SIG-M5 treated with dmso at 0.1 percent for 504 hours (cell line): Measurements from ENCODE around the gene ANK3.
"Not testable (repeated sequence)": the region's sequence is repeated elsewhere in the genome, so short reads cannot be mapped to it uniquely, and the experiment has no call there.

Experiments
- DNase-seq: peaks from one replicate; lab custom pipeline; 2025; ENCODE audit not compliant: unreplicated experiment; lab: John Stamatoyannopoulos, UW

ANK3 gene

DNA sequence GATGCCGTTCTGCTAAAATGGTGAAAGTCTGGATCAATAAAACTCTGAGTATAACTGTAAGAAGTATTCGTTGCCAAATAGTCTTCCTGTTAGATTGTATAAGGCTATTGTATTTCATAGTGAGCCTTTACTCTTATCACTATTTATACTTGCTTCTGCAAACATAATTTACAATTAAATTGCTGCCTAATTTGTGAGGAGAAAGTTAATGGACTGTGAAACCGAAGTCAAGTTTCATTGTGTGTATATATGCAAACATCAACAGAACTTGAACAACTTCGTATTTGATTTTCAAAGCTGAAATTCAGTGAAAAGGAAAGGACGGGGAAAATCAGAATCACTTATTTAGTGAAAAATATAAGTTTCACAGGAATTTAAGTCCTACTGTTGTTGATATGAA lies 347.4 kb downstream of the ANK3 start:
- no peak for DNase-seq

DNA sequence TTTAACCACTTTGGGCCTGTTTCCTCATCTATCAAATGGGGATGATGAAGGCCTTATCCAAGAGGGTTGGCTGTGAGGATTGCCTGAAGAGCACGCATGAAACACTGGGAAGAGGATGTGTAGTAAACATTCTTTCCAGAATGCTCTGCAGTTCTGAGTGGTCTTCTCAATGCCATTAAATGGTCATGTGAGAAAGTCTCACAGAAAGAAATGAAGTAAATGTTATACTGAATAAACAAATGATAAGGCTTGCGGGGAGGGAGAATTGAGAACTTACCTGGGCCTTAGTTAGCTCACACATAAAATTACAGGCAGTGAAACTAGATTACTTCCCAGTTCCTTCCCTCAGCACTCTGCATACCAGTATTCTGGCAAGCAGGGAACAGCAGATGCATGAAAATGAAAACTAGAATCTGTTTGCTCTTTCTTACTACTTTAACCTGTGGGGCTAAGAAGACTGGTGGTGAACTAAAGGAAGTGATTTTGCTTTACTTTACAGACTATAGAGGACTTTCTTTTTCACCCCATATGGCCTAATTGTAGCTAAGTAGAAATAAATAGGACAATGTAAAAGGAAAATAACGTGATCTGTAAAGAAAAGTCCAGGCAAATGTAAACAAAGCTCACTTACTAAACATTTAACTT lies 348.1 kb downstream of the ANK3 start:
- DNase-seq, result no peak

GRCh38 chr10:60040014-60040662 lies 349.5 kb downstream of the ANK3 start:
- no peak for DNase-seq

GRCh38 chr10:60035984-60036383 lies 353.7 kb downstream of the ANK3 start:
- DNase-seq, result no peak

GRCh38 chr10:60035375-60035774 lies 354.3 kb downstream of the ANK3 start:
- not testable (repeated sequence) for DNase-seq

GRCh38 chr10:60032723-60033122 lies 357.0 kb downstream of the ANK3 start:
- DNase-seq, result peak; percentile 90

- DNase-seq, result peak; percentile 87
These were observed 358.0 kb downstream of the ANK3 start for GRCh38 chr10:60031664-60032063.

DNA sequence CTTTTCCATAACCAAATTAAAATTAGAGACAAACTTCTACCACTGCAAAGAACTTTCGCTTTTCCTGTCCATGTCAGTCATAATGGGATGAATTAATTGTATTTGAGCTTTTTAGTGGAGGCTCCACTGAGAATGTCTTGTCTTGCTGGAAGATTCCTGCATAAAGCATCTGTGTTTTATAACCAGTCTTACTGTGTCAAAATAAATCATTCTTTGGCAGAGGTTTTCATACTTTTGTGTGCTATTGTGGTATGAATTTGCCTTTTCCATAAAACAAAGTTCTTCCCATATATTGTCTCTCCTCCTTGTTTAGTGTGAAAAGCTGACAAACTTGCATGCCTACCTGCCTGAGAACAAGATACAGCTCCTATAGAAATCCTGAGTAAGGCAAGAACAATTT lies 358.5 kb downstream of the ANK3 start:
- DNase-seq, result no peak

GRCh38 chr10:60029475-60029874 lies 360.2 kb downstream of the ANK3 start:
- no peak for DNase-seq

- DNase-seq, result no peak
These were observed 361.6 kb downstream of the ANK3 start for GRCh38 chr10:60028081-60028480.

DNA sequence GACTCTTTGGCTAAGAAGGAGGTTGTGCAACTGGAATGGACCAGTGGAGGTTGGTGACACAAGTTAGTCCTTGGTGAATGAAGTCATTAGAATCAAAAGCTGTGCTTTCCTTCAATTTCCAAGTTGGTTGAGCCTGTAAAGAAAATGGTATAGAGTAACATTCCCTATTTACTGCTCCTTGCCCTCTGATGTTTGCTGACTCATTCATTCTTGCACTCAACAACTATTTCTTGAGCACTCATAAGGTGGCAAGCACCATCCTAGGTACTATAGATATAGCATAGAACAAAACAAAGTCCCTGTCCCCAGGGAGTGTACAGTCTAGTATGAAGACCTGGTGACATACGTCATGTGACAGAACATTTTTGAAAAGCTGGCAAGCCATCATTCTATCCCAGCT lies 364.4 kb downstream of the ANK3 start:
- DNase-seq, result no peak

GRCh38 chr10:60024506-60024905 lies 365.2 kb downstream of the ANK3 start:
- DNase-seq, result no peak

DNA sequence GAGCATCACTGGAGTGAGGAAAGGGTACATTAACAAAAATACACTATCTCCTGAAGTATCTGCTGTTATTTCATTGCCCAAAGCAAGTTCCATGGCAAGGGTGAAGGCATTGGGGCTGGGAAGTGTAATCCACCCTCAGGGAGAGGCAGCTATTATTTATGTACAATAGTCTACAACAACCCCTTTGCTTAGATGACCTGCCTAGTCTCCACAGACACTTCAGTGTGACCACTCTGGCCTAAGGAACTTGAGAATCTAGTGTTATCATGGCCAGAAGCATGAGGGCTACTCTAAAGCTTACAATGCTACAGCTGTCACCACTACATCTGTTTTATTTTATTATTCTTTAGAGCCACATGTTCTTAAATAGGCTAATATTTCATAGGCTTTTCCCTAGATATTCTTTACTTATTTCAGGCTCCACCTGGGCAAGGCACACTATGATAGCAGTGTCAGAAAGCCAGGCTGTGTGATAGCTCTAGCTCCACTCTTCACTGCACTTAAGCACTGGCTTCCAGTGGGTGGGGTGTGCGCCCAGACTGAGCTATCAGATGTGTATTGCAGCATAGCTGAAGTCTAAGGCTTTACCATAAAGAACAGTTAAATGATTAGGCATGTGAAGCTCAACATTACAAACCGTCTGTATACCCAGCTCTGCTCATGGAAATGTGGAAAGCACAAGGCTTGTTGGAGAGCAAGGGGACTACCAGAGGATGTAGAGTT lies 366.4 kb downstream of the ANK3 start:
- DNase-seq, result no peak

DNA sequence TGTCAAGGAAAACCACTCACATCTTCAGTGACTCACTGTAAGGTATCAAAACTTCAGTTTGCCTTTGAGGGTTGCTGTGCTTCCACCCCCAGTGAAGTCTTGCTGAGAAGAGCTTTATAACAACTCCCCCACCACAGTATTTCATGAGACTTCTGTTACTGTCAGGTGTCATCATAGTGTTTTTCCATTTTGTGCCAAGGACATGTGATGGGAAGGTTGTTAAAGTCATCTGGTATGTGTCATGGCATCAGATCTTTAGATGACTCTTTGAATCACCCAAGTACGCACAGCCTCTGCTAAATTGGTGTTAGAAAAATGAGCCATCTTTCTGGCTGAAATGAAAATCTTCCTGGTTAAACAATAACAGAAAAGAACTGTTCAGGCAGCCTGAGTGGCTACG lies 368.3 kb downstream of the ANK3 start:
- no peak for DNase-seq

DNA sequence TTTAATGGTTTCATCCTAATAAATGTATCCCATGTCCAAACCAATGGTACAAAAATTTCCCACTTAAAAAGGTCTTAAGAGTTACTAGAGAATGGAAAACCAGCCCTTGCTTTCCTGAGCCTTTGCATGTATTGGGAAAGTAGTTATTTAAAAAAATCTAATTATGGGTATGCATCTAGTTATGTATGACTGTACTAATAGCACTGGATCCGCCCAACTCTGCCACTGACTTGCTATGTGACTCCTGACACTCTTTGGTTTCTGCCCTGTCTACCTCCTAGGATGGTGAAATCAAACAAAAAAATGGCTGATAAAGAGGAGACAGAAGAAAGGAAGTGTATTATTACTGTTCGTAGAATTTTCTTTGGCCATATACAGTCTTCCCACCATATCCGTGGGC lies 372.9 kb downstream of the ANK3 start:
- no peak for DNase-seq

DNA sequence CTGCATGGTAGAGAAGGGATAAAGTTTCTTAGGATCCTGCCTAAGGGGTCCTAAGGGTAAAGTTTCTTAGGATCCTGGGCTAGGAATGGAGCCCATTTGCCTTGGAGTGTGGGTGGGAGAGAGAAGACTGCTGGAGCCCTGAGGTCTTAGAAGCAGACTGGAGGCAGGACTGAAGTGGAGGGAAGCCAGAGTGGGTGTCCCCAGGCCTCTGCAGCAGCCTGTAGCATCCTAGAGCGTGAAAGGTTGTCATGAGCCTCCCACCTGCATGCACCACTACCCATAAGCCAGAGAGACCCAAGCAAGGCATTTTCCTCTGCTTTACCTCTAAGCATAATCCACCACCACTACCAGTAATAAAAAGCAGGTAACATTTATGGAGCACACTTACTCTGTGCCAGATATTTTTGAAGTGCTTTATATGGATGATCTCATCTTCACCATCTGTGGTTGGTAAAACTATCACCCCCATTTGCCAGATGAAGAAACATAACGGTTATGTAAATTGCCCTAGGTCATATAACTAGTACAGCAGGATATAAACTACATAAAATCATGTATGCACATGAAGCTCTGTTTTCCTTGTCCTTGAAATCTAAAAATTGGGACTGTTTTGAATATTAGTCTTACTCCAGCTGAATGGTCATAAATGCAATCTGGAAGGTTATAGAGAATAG lies 379.8 kb downstream of the ANK3 start:
- DNase-seq, result no peak

DNA sequence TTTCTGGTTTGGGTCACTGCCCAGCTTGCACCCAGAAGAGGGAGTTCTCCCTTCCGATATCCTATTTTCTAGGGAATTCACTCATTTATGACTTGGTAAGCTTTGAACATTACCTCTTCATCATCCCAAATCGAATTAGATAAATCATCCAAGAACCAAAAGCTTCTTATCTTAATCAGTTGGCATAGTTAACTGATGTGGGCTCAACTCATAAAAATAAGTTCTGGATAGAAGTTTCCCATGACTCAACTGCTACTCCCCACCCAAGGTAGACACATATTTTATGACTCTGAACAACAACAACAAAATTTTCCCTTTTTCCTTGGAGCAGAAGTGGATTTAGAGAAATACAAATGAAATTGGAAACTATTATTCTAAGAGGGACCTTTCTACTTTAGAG lies 380.4 kb downstream of the ANK3 start:
- DNase-seq, result no peak

- DNase-seq, result peak; percentile 1
These were observed 380.9 kb downstream of the ANK3 start for GRCh38 chr10:60008816-60009215.

- no peak for DNase-seq
These were observed 383.6 kb downstream of the ANK3 start for GRCh38 chr10:60006062-60006461.

DNA sequence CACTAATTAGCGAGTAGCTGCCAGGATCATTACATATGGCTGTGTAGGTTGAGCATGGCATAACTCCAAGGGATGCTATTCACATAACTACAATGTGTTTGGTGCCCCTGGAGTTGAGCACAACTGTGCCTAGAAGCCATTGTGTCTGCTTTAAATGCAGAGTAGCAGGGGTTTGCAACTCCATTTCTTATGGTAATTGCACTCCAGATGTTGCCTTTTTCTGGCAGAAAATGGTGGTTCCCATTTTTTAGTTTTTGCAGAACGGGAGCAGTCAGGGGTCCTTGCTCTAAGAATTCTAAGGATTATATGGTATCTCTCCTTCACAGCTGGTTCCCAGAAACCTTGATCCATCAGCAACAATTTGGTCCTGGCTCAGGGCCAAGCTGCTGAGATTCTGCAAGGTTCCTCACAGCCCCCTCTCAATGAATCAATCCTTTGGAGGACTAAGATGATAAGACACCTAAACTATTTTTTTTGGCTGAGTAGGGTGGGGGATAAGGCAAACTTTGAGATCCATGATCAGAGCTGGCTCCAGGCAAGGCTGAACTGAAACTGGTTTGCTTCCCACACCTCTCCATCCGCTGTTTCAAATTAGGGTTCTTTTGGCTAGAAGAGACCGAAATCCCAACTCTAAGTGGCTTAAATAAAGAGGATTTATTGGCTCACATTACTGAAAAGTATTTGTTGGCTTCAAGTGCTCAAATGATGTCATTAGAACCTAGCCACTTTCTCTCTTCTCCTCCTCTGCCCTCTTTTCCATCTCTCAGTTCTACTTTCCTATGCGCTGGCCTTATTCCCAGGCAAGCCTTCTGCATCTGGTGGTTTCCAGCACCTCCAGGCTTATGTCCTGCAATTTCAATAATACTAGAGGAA lies 385.8 kb downstream of the ANK3 start:
- DNase-seq, result no peak

DNA sequence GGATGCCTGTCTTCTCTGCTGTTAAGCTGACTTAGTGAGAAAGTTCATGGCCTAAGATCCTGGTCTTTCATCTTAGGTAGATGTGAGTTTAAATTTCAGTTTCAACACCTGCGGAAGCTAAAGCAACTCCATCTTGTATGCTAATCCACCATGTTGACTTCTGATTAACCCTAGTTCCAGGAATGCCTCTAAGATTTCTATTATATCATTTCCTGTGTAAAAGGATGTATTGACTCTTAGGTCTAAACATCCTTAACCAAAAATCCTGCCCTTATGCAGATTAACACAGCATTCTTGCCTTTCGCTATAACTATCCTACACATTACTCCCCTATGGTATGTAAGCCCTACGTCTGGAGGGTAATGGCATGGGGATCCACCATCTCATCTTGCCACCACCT lies 388.9 kb downstream of the ANK3 start:
- DNase-seq, result no peak
